ENCODE measurements around the gene SLC35B2. TPM values are rescaled to one million over a fixed set of nuclear protein-coding genes. Genes with fewer than 3 reads are reported as not detected.

SLC35B2 gene
- total and polyA plus RNA-seq, 12 donors = 12.7 to 79.8 (median 55.6) TPM

GRCh38 chr6:44214307-44214706 lies 43.0 kb downstream of the SLC35B2 start:
- no peaks in the 10 kb centered on the region for H3K9me3 ChIP-seq (replicated peaks in 1 of 3)
- TF ChIP-seq POLR2A (IDR thresholded peaks at IDR 0.05) = no peak
- TF ChIP-seq CTCF (IDR thresholded peaks at IDR 0.05) = no peak
- H3K4me3 ChIP-seq = no peak overlapping the region
- DNase-seq = no peak
- WGBS, 4 donors = 87 to 95% (median 92%) methylated on average over 6 of the region's 6 CpGs
- H3K27ac ChIP-seq = no peak overlapping the region
- no peaks in the 10 kb centered on the region for H3K36me3 ChIP-seq (replicated peaks in 1 of 2)
- H3K27me3 ChIP-seq = no peaks in the 10 kb centered on the region
- intact Hi-C loops (cut with DNase I) = no loop called here
- peaks cover 0 to 20% of the 10 kb centered on the region in 2 donors for H3K4me1 ChIP-seq (replicated peaks in 1 of 2)

GRCh38 chr6:44211284-44211683 lies 46.0 kb downstream of the SLC35B2 start:
- TF ChIP-seq CTCF (IDR thresholded peaks at IDR 0.05) = no peak

GRCh38 chr6:44207966-44208365 lies 49.4 kb downstream of the SLC35B2 start:
- 78 to 84% (median 82%) methylated on average over 6 of the region's 6 CpGs for WGBS, 4 donors
- DNase-seq = no peak
- H3K36me3 ChIP-seq (replicated peaks in 1 of 2) = no peaks in the 10 kb centered on the region
- intact Hi-C loops (cut with DNase I) = no loop called here
- H3K4me3 ChIP-seq = no peak overlapping the region
- no peaks in the 10 kb centered on the region for H3K4me1 ChIP-seq (replicated peaks in 1 of 2)
- no peaks in the 10 kb centered on the region for H3K27me3 ChIP-seq
- H3K9me3 ChIP-seq (replicated peaks in 1 of 3) = no peaks in the 10 kb centered on the region
- no peak overlapping the region for H3K27ac ChIP-seq
- no peak for TF ChIP-seq POLR2A (IDR thresholded peaks at IDR 0.05)
- TF ChIP-seq CTCF (IDR thresholded peaks at IDR 0.05) = no peak

More at GRCh38 chr6:44211284-44211683, 46.0 kb downstream of the SLC35B2 start:
- no peak overlapping the region for H3K4me3 ChIP-seq
- WGBS, 4 donors = 72 to 78% (median 77%) methylated on average over 3 of the region's 3 CpGs
- H3K36me3 ChIP-seq (replicated peaks in 1 of 2) = no peaks in the 10 kb centered on the region
- DNase-seq = no peak
- H3K9me3 ChIP-seq (replicated peaks in 1 of 3) = no peaks in the 10 kb centered on the region
- no peaks in the 10 kb centered on the region for H3K27me3 ChIP-seq
- intact Hi-C loops (cut with DNase I) = no loop called here
- H3K4me1 ChIP-seq (replicated peaks in 1 of 2) = no peaks in the 10 kb centered on the region
- H3K27ac ChIP-seq = no peak overlapping the region

MicroRNA genes within 50 kb of the gene (microRNA counts, 767-probe panel; counts per million panel counts)
- microRNA hsa-miR-4647 = 0 counts per million in 2 donors

Small RNA genes lying within 50 kb of the gene (small RNA-seq; reads per million reads assigned to genes)
- gene RN7SL811P = 0 reads per million in 2 donors

Other genes with a start within 250 kb of the SLC35B2 start
- 10 to 100 TPM; 29.0 to 94.6 (median 45.7) TPM for gene MRPL14, start 130.1 kb downstream of the SLC35B2 start, total RNA-seq
- 10 to 100 TPM; 22.0 to 77.0 (median 64.4) TPM for gene MRPL14, start 130.1 kb downstream of the SLC35B2 start, polyA plus RNA-seq
- 10 to 100 TPM; 27.0 to 51.7 (median 37.2) TPM for gene TMEM63B, start 130.0 kb downstream of the SLC35B2 start, total RNA-seq
- 10 to 100 TPM; 18.1 to 49.8 (median 33.2) TPM for gene TMEM63B, start 130.0 kb downstream of the SLC35B2 start, polyA plus RNA-seq
- gene CAPN11, start 98.7 kb downstream of the SLC35B2 start, total RNA-seq = 1 to 10 TPM in 3 of 9 donors, under 1 TPM in 4, not detected in 2; 0.14 to 2.4 (median 0.83) TPM
- 1 to 10 TPM in 2 of 3 donors, under 1 TPM in 1; 0.35 to 1.5 (median 1.1) TPM for gene CAPN11, start 98.7 kb downstream of the SLC35B2 start, polyA plus RNA-seq
- under 1 TPM in 1 of 9 donors, not detected in 8; 0.39 TPM for gene MYMX, start 40.6 kb downstream of the SLC35B2 start, total RNA-seq
- gene MYMX, start 40.6 kb downstream of the SLC35B2 start, polyA plus RNA-seq = under 1 TPM in 1 of 3 donors, not detected in 2; 0.94 TPM
- 100 to 1,000 TPM in 8 of 9 donors, 10 to 100 TPM in 1; 48.6 to 356 (median 162) TPM for gene SLC29A1, start 33.9 kb downstream of the SLC35B2 start, total RNA-seq
- 100 to 1,000 TPM in 2 of 3 donors, 10 to 100 TPM in 1; 51.9 to 113 (median 108) TPM for gene SLC29A1, start 33.9 kb downstream of the SLC35B2 start, polyA plus RNA-seq
- 1,000 to 10,000 TPM in 4 of 9 donors, 100 to 1,000 TPM in 5; 692 to 1,671 (median 883) TPM for gene HSP90AB1, start 10.4 kb downstream of the SLC35B2 start, total RNA-seq
- gene HSP90AB1, start 10.4 kb downstream of the SLC35B2 start, polyA plus RNA-seq = 1,000 to 10,000 TPM in 1 of 3 donors, 100 to 1,000 TPM in 2; 275 to 2,249 (median 420) TPM
- gene NFKBIE, start 8.0 kb upstream of the SLC35B2 start, total RNA-seq = 10 to 100 TPM in 5 of 9 donors, 1 to 10 TPM in 4; 4.8 to 31.2 (median 10.2) TPM
- 10 to 100 TPM in 2 of 3 donors, 1 to 10 TPM in 1; 5.8 to 17.0 (median 10.5) TPM for gene NFKBIE, start 8.0 kb upstream of the SLC35B2 start, polyA plus RNA-seq
- gene TMEM151B, start 12.9 kb upstream of the SLC35B2 start, total RNA-seq = 1 to 10 TPM in 2 of 9 donors, under 1 TPM in 5, not detected in 2; 0.07 to 3.3 (median 0.67) TPM
- 1 to 10 TPM in 2 of 3 donors, under 1 TPM in 1; 0.88 to 3.9 (median 1.2) TPM for gene TMEM151B, start 12.9 kb upstream of the SLC35B2 start, polyA plus RNA-seq
- gene AARS2, start 55.8 kb upstream of the SLC35B2 start, total RNA-seq = 10 to 100 TPM in 5 of 9 donors, 1 to 10 TPM in 4; 7.4 to 15.9 (median 11.1) TPM
- 10 to 100 TPM in 1 of 3 donors, 1 to 10 TPM in 2; 5.3 to 10.1 (median 6.2) TPM for gene AARS2, start 55.8 kb upstream of the SLC35B2 start, polyA plus RNA-seq
- not detected for gene SPATS1, start 85.1 kb upstream of the SLC35B2 start, total RNA-seq
- gene SPATS1, start 85.1 kb upstream of the SLC35B2 start, polyA plus RNA-seq = under 1 TPM in 1 of 3 donors, not detected in 2; 0.15 TPM
- 10 to 100 TPM; 13.8 to 39.3 (median 20.8) TPM for gene CDC5L, start 130.2 kb upstream of the SLC35B2 start, total RNA-seq
- 10 to 100 TPM in 1 of 3 donors, 1 to 10 TPM in 2; 5.6 to 33.6 (median 5.9) TPM for gene CDC5L, start 130.2 kb upstream of the SLC35B2 start, polyA plus RNA-seq